ENCODE data around the gene PGBD5. TPM values are rescaled to one million over a fixed set of nuclear protein-coding genes. Genes with fewer than 3 reads are reported as not detected.

The PGBD5 gene
- total RNA-seq, 1 donor from 2014 or later = 1.0 TPM

- no peak for DNase-seq (ENCODE audit: extremely low spot score, unreplicated experiment)
- no peaks in the 10 kb centered on the region for H3K36me3 Mint-ChIP-seq (ENCODE audit: unreplicated experiment)
- H3K4me1 Mint-ChIP-seq (ENCODE audit: unreplicated experiment) = no peaks in the 10 kb centered on the region
- no peaks in the 10 kb centered on the region for H3K9me3 Mint-ChIP-seq (ENCODE audit: unreplicated experiment)
- no peak for TF ChIP-seq CTCF (IDR thresholded peaks at IDR 0.05)
- H3K27ac Mint-ChIP-seq (ENCODE audit: unreplicated experiment) = no peak overlapping the region
- H3K4me3 Mint-ChIP-seq (ENCODE audit: unreplicated experiment) = no peak overlapping the region
- H3K27me3 Mint-ChIP-seq (ENCODE audit: unreplicated experiment) = peaks cover 12% of the 10 kb centered on the region
Observed at GRCh38 chr1:230387876-230388275, 38.3 kb downstream of the PGBD5 start.

GRCh38 chr1:230387296-230387695 is 38.8 kb downstream of the PGBD5 start:
- no peak overlapping the region for H3K27ac Mint-ChIP-seq (ENCODE audit: unreplicated experiment)
- no peaks in the 10 kb centered on the region for H3K9me3 Mint-ChIP-seq (ENCODE audit: unreplicated experiment)
- H3K27me3 Mint-ChIP-seq (ENCODE audit: unreplicated experiment) = peaks cover 8% of the 10 kb centered on the region
- H3K4me3 Mint-ChIP-seq (ENCODE audit: unreplicated experiment) = no peak overlapping the region
- no peak for DNase-seq (ENCODE audit: extremely low spot score, unreplicated experiment)
- H3K36me3 Mint-ChIP-seq (ENCODE audit: unreplicated experiment) = no peaks in the 10 kb centered on the region
- H3K4me1 Mint-ChIP-seq (ENCODE audit: unreplicated experiment) = peaks cover 2% of the 10 kb centered on the region
- TF ChIP-seq CTCF (IDR thresholded peaks at IDR 0.05) = no peak

GRCh38 chr1:230386637-230387262 is 39.4 kb downstream of the PGBD5 start:
- TF ChIP-seq CTCF (IDR thresholded peaks at IDR 0.05) = no peak

GRCh38 chr1:230385930-230386329 is 40.2 kb downstream of the PGBD5 start:
- DNase-seq (ENCODE audit: extremely low spot score, unreplicated experiment) = no peak
- Mint-ChIP-seq H3K36me3 (ENCODE audit: unreplicated experiment) (no peaks in the 10 kb centered on the region), H3K27me3 (ENCODE audit: unreplicated experiment) (no peaks in the 10 kb centered on the region), H3K4me3 (ENCODE audit: unreplicated experiment) (no peak overlapping the region), H3K4me1 (ENCODE audit: unreplicated experiment) (peaks cover 11% of the 10 kb centered on the region), H3K9me3 (ENCODE audit: unreplicated experiment) (no peaks in the 10 kb centered on the region), H3K27ac (ENCODE audit: unreplicated experiment) (no peak overlapping the region)
- TF ChIP-seq CTCF (IDR thresholded peaks at IDR 0.05) = no peak

More at GRCh38 chr1:230386637-230387262, 39.4 kb downstream of the PGBD5 start:
- Mint-ChIP-seq H3K4me3 (ENCODE audit: unreplicated experiment) (no peak overlapping the region), H3K27ac (ENCODE audit: unreplicated experiment) (no peak overlapping the region), H3K4me1 (ENCODE audit: unreplicated experiment) (peaks cover 7% of the 10 kb centered on the region), H3K9me3 (ENCODE audit: unreplicated experiment) (no peaks in the 10 kb centered on the region), H3K27me3 (ENCODE audit: unreplicated experiment) (peaks cover 4% of the 10 kb centered on the region), H3K36me3 (ENCODE audit: unreplicated experiment) (no peaks in the 10 kb centered on the region)
- no peak for DNase-seq (ENCODE audit: extremely low spot score, unreplicated experiment)

- H3K9me3 Mint-ChIP-seq (ENCODE audit: unreplicated experiment) = no peaks in the 10 kb centered on the region
- no peak for DNase-seq (ENCODE audit: extremely low spot score, unreplicated experiment)
- no peak overlapping the region for H3K4me3 Mint-ChIP-seq (ENCODE audit: unreplicated experiment)
- no peaks in the 10 kb centered on the region for H3K27me3 Mint-ChIP-seq (ENCODE audit: unreplicated experiment)
- H3K4me1 Mint-ChIP-seq (ENCODE audit: unreplicated experiment) = peaks cover 11% of the 10 kb centered on the region
- no peak overlapping the region for H3K27ac Mint-ChIP-seq (ENCODE audit: unreplicated experiment)
- no peak for TF ChIP-seq CTCF (IDR thresholded peaks at IDR 0.05)
- no peaks in the 10 kb centered on the region for H3K36me3 Mint-ChIP-seq (ENCODE audit: unreplicated experiment)
Observed at GRCh38 chr1:230385158-230385450, 41.0 kb downstream of the PGBD5 start.
